Endothelial cell of umbilical vein (primary cell): Measurements from ENCODE around the gene VPS8. TPM values are rescaled to one million over a fixed set of nuclear protein-coding genes. Genes with fewer than 3 reads are reported as not detected.

Experiments
- BruUV-seq: library from RNA; stranded (reverse); fragments of 400-500 nt; replicated peaks from 2 replicates; lab custom pipeline; 2021; lab: Mats Ljungman, UMichigan
- CTCF ChIA-PET: fragments of 300-600, 350-600 bp; sonication (Branson Sonifier 250); formaldehyde crosslinking; loops from one replicate; lab custom pipeline; 2021; ENCODE audit warnings: antibody characterized with exemption, inconsistent platforms; lab: Charles Lee
- POLR2A ChIA-PET: fragments of 300-600, 350-600 bp; sonication (Branson Sonifier 250); formaldehyde crosslinking; loops from one replicate; lab custom pipeline; 2021; ENCODE audit warnings: antibody characterized with exemption, inconsistent platforms; lab: Charles Lee
- DNase-seq: peaks from one replicate; pipeline ENCODE4 v3.0.0-alpha.2; 2011; ENCODE audit warnings: low read depth, low spot score
- FAIRE-seq: peaks from 2 replicates; lab custom pipeline; 2011; peaks lifted over from hg19 to GRCh38; lab: Jason Lieb, UNC
- H2AFZ ChIP-seq: 2 replicates; pipeline ENCODE4 v1.6.0; 2012; ENCODE audit warnings: low read depth, low read length, control low read depth, inconsistent platforms
- H3K27ac ChIP-seq: 2 replicates; pipeline ENCODE4 v1.5.1; 2011; ENCODE audit warnings: low read depth, mild to moderate bottlenecking, control low read depth, low read length, moderate library complexity; ENCODE audit not compliant: insufficient read depth
- H3K27me3 ChIP-seq, 2 experiments: 2 replicates each; pipeline versions ENCODE4 v1.6.0 to v1.6.1; 2011; ENCODE audit warnings: low read length in 2 of 2, mixed read lengths in 1 of 2; ENCODE audit not compliant: control insufficient read depth in 2 of 2, insufficient read depth in 2 of 2
- H3K36me3 ChIP-seq, 2 experiments: 2 replicates in 1 of 2; 3 replicates in 1 of 2; pipeline ENCODE4 v1.5.1; 2011; ENCODE audit warnings: low read length in 2 of 2, mild to moderate bottlenecking in 1 of 2, moderate library complexity in 1 of 2; ENCODE audit not compliant: control insufficient read depth in 2 of 2, insufficient read depth in 2 of 2; ENCODE audit errors: extremely low read depth in 1 of 2
- H3K4me1 ChIP-seq: 3 replicates; pipeline ENCODE4 v1.5.1; 2011; ENCODE audit warnings: mild to moderate bottlenecking, low read length; ENCODE audit not compliant: control insufficient read depth, insufficient read depth; ENCODE audit errors: extremely low read depth
- H3K4me2 ChIP-seq: 2 replicates; pipeline ENCODE4 v1.6.1; 2011; ENCODE audit warnings: low read length, control low read depth, mixed read lengths; ENCODE audit not compliant: insufficient read depth
- H3K4me3 ChIP-seq, 3 experiments: fragments of 200-600 bp in 1 of 3; sonication (generic), shearing (Covaris generic) in 1 of 3; replicated peaks in 1 of 3; 2 replicates each; pipeline ENCODE4 v1.5.1; 2011 to 2016; ENCODE audit warnings: control low read depth in 3 of 3, low read length in 3 of 3, mild to moderate bottlenecking in 2 of 3, inconsistent platforms in 1 of 3, low read depth in 1 of 3, moderate library complexity in 1 of 3; ENCODE audit not compliant: insufficient read depth in 1 of 3
- H3K79me2 ChIP-seq: 2 replicates; pipeline ENCODE4 v1.6.0; 2012; ENCODE audit warnings: low read length, inconsistent platforms; ENCODE audit not compliant: control insufficient read depth, insufficient read depth
- H3K9ac ChIP-seq: replicated peaks from 2 replicates; pipeline ENCODE3; 2011; ENCODE audit warnings: low read length, control low read depth; ENCODE audit not compliant: insufficient read depth; ENCODE audit errors: extremely low read depth
- H3K9me1 ChIP-seq: replicated peaks from 3 replicates; pipeline ENCODE4 v1.6.0; 2011; ENCODE audit warnings: mild to moderate bottlenecking, low read length; ENCODE audit not compliant: control insufficient read depth, insufficient read depth; ENCODE audit errors: extremely low read depth
- H3K9me3 ChIP-seq: replicated peaks from 2 replicates; pipeline ENCODE4 v1.5.1; 2012; ENCODE audit warnings: low read length, inconsistent platforms; ENCODE audit not compliant: control insufficient read depth, insufficient read depth
- H4K20me1 ChIP-seq: replicated peaks from 2 replicates; pipeline ENCODE3; 2011; ENCODE audit warnings: mild to moderate bottlenecking, low read length; ENCODE audit not compliant: control insufficient read depth, insufficient read depth; ENCODE audit errors: extremely low read depth
- GATA2 ChIP-seq: IDR thresholded peaks from 2 replicates; pipeline ENCODE4 v1.7.0; 2011; ENCODE audit warnings: low read depth, mild to moderate bottlenecking, moderate library complexity, mixed read lengths, low read length; ENCODE audit not compliant: insufficient read length, insufficient read depth
- dilution Hi-C: fragments of 300-500 bp; cut with MboI; formaldehyde crosslinking; loops from one replicate; pipeline ENCODE4 v1.15.0; 2019; ENCODE audit warnings: low sequenced_read_pairs; ENCODE audit not compliant: extremely low pct_ligation_motif_present
- intact Hi-C: fragments of 100-400 bp; cut with micrococcal nuclease; formaldehyde crosslinking; loops from one replicate; pipeline ENCODE4 v1.10.0; 2022
- polyA plus RNA-seq, 4 experiments: library from polyadenylated mRNA; depleted of rRNA in 3 of 4; stranded (reverse) in 3 of 4; unstranded in 1 of 4; fragments of >200 nt; gene quantifications; 2 replicates each; pipeline versions ENCODE4 v1.2.1 to v1.2.3, GENCODE V29; 2011 to 2012; ENCODE audit warnings: missing spikeins in 1 of 4
- total RNA-seq: library from RNA; stranded (reverse); gene quantifications from 2 replicates; pipeline ENCODE4 v1.2.3, GENCODE V29; 2021
- TF ChIP-seq, protein P1 (sequence below), 2 donors: IDR thresholded peaks; 1 replicate in 1 of 2; 2 replicates in 1 of 2; pipeline ENCODE4 v1.5.1; 2011; ENCODE audit warnings: low read length in 2 of 2, mild to moderate bottlenecking in 2 of 2, moderate library complexity in 2 of 2, control low read depth in 1 of 2, inconsistent platforms in 1 of 2, low read depth in 1 of 2; ENCODE audit not compliant: insufficient read depth in 1 of 2; ENCODE audit errors: extremely low read depth in 1 of 2

The VPS8 gene
- total and polyA plus RNA-seq, 2 donors (not counting 3 experiments of a cell fraction or from before 2014, with no cell fraction given): 13.7 to 51.6 TPM

DNA sequence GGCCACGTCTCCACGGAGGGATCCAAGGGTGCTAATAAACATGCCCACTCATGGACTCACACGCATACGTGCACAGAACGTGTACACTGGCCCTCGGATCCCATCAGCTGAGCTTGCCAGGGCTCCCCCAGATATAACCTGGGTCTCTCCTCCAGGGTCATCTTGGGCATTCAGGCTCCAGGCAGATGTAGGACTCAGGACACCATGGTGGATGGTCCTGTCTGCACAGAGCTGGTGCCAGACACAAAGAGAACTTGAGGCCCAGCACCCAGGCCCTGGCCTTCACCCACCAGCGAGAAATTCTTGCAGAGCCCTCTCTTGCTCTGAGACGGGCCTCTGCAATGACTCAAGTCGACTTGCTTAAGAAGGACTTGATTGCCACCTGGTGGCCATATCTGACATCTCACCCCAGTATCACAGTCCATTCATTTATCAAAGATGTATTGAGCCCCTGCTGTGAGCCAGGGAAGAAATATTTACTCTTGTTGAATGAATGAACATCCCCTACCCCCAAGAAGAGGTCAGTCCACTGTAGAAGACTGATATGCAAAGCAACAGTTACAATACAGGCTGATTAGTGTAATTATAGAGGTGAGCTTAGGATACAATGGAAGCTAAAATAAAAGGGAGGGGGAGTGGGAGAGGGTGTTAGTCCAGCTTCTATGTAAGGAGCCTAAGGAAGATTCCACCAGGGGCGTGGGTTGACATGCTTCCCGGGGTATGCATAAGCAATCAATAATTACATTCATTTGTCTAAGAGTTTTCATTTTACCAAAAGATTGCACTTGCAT is 34.2 kb upstream of the VPS8 start:
- intact Hi-C loops: loop anchor here (1.0 to 10.0 kb wide), 4 partner anchors 26 to 403 kb away; partner anchors contain the start of genes EPHB3 and THPO
- no peaks in the 10 kb centered on the region for H3K9me3 ChIP-seq
- no peak overlapping the region for H3K4me2 ChIP-seq
- H4K20me1 ChIP-seq: no peaks in the 10 kb centered on the region
- no peaks in the 10 kb centered on the region for H3K4me1 ChIP-seq
- no peak overlapping the region for H3K4me3 ChIP-seq
- no peak overlapping the region for H3K9ac ChIP-seq
- DNase-seq (peak; percentile 85), FAIRE-seq (peak; percentile 87)
- H3K79me2 ChIP-seq: no peaks in the 10 kb centered on the region
- CTCF ChIA-PET: interaction anchor here (0.7 to 4.2 kb wide), 14 partner anchors 9 to 406 kb away, joined by 3 to 27 read pairs (median 6); partner anchors contain the start of gene VPS8
- dilution Hi-C loops: no loop called here
- no peak overlapping the region for H2AFZ ChIP-seq
- H3K27me3 ChIP-seq: peaks cover 0 to 12% of the 10 kb centered on the region in 2 experiments
- TF ChIP-seq, protein P1, sequence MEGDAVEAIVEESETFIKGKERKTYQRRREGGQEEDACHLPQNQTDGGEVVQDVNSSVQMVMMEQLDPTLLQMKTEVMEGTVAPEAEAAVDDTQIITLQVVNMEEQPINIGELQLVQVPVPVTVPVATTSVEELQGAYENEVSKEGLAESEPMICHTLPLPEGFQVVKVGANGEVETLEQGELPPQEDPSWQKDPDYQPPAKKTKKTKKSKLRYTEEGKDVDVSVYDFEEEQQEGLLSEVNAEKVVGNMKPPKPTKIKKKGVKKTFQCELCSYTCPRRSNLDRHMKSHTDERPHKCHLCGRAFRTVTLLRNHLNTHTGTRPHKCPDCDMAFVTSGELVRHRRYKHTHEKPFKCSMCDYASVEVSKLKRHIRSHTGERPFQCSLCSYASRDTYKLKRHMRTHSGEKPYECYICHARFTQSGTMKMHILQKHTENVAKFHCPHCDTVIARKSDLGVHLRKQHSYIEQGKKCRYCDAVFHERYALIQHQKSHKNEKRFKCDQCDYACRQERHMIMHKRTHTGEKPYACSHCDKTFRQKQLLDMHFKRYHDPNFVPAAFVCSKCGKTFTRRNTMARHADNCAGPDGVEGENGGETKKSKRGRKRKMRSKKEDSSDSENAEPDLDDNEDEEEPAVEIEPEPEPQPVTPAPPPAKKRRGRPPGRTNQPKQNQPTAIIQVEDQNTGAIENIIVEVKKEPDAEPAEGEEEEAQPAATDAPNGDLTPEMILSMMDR (IDR thresholded peaks at IDR 0.05; ENCODE audit: extremely low read depth in 1 of 2, insufficient read depth in 1 of 2, low read depth in 1 of 2, low read length in 2 of 2): peak; percentile 67 to 75
- no peak for TF ChIP-seq GATA2
- no peak overlapping the region for H3K27ac ChIP-seq
- H3K9me1 ChIP-seq: no peaks in the 10 kb centered on the region
- H3K36me3 ChIP-seq: no peaks in the 10 kb centered on the region
- POLR2A ChIA-PET: interaction anchor here (1.3 kb wide), 1 partner anchor 216 kb away, joined by 3 read pairs; the partner anchor contains the start of gene EPHB3
- no TSS peak for BruUV-seq
